ENCODE measurements around the gene HSD17B7. TPM values are rescaled to one million over a fixed set of nuclear protein-coding genes. Genes with fewer than 3 reads are reported as not detected.

The HSD17B7 gene
- total RNA-seq, 1 donor from 2014 or later, result 17.2 TPM

DNA sequence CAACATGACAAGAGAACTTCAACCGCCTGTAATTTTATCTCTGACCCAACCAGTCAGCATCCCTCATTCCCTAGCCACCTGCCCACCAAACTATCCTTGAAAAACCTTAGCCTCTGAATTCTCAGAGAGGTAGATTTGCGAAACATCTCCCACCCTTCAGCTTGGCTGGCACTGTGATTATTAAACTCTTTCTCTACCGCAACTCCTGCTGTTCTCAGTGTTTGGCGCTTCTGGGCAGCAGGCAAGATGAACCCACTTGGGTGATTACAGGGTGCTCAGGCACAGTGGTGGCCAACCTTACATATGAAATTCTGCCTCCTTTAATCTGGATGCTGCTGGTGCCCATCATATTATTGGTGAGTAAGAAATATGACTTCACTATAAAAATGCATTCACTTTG, 48.4 kb downstream of the HSD17B7 start:
- Mint-ChIP-seq H3K4me3 (ENCODE audit: unreplicated experiment) (peak overlapping the region; percentile 17), H3K27ac (ENCODE audit: unreplicated experiment) (no peak overlapping the region), H3K36me3 (ENCODE audit: low read depth, unreplicated experiment) (peaks cover 4% of the 10 kb centered on the region), H3K4me1 (ENCODE audit: unreplicated experiment) (no peaks in the 10 kb centered on the region), H3K9me3 (ENCODE audit: unreplicated experiment) (no peaks in the 10 kb centered on the region), H3K27me3 (ENCODE audit: unreplicated experiment) (peaks cover 3% of the 10 kb centered on the region)
- TF ChIP-seq, protein P1, sequence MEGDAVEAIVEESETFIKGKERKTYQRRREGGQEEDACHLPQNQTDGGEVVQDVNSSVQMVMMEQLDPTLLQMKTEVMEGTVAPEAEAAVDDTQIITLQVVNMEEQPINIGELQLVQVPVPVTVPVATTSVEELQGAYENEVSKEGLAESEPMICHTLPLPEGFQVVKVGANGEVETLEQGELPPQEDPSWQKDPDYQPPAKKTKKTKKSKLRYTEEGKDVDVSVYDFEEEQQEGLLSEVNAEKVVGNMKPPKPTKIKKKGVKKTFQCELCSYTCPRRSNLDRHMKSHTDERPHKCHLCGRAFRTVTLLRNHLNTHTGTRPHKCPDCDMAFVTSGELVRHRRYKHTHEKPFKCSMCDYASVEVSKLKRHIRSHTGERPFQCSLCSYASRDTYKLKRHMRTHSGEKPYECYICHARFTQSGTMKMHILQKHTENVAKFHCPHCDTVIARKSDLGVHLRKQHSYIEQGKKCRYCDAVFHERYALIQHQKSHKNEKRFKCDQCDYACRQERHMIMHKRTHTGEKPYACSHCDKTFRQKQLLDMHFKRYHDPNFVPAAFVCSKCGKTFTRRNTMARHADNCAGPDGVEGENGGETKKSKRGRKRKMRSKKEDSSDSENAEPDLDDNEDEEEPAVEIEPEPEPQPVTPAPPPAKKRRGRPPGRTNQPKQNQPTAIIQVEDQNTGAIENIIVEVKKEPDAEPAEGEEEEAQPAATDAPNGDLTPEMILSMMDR (IDR thresholded peaks at IDR 0.05; ENCODE audit: unreplicated experiment), result no peak
- DNase-seq (ENCODE audit: low spot score), result no peak

DNA sequence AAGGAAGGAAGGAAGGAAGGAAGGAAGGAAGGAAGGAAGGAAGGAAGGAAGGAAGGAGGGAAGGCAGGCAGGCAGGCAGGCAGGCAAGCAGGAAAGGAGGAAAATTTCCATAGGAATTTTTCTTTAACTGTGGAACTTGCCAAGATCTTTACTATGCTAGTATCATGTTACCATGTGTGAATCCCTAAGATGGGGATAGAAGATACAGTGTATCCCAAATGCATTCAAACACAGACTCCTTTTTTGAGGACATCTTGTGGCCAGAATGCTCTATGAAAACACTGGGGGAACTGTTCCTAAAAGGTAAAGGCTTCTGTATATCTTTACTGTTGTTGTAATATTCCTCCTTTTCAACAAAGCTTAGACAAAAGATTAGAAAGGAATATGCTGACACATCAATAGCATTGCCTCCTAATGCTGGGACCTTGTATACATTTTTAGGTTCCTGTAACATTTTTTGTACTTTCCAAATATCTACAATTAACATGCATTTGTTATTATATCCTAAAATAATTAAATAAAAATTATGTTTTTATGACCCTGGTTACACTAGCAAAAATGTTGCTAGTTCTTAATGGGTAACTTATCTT, 49.8 kb downstream of the HSD17B7 start:
- no peak for DNase-seq (ENCODE audit: low spot score)
- no peaks in the 10 kb centered on the region for H3K4me1 Mint-ChIP-seq (ENCODE audit: unreplicated experiment)
- H3K27me3 Mint-ChIP-seq (ENCODE audit: unreplicated experiment), result peaks cover 2% of the 10 kb centered on the region
- H3K27ac Mint-ChIP-seq (ENCODE audit: unreplicated experiment), result no peak overlapping the region
- no peaks in the 10 kb centered on the region for H3K9me3 Mint-ChIP-seq (ENCODE audit: unreplicated experiment)
- H3K36me3 Mint-ChIP-seq (ENCODE audit: low read depth, unreplicated experiment), result peaks cover 4% of the 10 kb centered on the region
- TF ChIP-seq, protein P1 (IDR thresholded peaks at IDR 0.05; ENCODE audit: unreplicated experiment), result no peak
- H3K4me3 Mint-ChIP-seq (ENCODE audit: unreplicated experiment), result no peak overlapping the region

DNA sequence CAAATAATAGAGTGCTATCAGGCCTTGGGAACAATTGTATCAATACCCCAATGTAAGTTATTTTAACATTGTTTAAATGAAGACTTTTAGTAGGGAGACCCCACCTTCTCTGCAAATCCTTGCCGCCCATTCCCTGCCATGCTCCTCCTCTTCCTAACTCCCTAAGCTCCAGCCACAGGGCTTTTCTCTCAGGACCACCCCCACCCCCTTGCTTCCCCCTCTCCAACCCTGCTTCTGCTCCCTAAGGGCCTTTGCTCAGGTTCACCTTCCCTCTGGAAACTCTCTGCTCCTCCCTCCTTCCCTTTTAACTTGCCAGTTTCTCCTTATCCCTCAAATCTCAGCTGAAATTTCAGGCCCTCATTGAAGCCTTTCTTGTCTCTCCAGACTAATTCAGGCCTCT, 53.7 kb downstream of the HSD17B7 start:
- no peak for DNase-seq (ENCODE audit: low spot score)
- H3K4me3 Mint-ChIP-seq (ENCODE audit: unreplicated experiment), result no peak overlapping the region
- H3K27ac Mint-ChIP-seq (ENCODE audit: unreplicated experiment), result no peak overlapping the region
- H3K36me3 Mint-ChIP-seq (ENCODE audit: low read depth, unreplicated experiment), result no peaks in the 10 kb centered on the region
- H3K4me1 Mint-ChIP-seq (ENCODE audit: unreplicated experiment), result peaks cover 4% of the 10 kb centered on the region
- TF ChIP-seq, protein P1 (IDR thresholded peaks at IDR 0.05; ENCODE audit: unreplicated experiment), result no peak
- H3K9me3 Mint-ChIP-seq (ENCODE audit: unreplicated experiment), result no peaks in the 10 kb centered on the region
- peaks cover 2% of the 10 kb centered on the region for H3K27me3 Mint-ChIP-seq (ENCODE audit: unreplicated experiment)

DNA sequence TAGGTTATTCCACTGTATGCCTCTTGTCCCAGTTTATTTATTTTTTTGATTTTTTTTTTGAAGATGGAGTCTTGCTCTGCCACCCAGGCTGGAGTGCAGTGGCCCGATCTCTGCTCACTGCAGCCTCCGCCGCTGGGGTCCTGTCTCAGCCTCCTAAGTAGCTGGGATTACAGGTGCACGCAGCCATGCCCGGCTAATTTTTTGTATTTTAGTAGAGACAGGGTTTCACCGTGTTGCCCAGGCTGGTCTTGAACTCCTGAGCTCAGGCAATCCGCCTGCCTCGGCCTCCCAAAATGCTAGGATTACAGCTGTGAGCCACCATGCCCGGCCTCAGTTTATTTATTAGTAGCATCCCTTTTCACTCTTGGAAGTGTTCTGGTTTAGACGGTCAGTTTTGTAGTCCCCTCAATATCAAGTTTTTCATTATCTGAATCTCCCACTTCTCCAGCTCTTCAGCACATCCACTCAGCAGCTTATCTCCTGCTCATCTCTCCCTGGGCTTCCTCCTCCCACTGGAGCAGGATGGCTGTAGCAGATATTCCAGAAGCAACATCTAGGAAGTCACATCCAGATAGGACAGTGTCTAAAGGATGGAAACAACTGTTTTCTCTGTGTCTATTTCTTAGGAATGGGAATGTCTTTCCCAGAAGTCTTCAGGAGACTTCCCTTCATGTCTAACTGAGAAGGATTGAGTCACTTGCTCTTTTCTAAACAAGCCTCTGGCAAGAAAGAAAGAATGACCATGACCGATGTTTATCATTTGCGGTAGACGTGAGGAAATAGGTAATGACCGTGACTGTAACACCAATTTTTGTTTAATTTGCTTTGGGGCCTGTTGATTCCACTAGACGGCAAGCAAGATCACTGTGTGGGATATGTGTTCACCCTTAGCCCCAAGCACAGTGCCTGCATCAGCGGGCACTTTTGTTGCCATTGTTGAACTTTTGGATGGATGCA, 56.0 kb downstream of the HSD17B7 start:
- no peaks in the 10 kb centered on the region for H3K36me3 Mint-ChIP-seq (ENCODE audit: low read depth, unreplicated experiment)
- peaks cover 4% of the 10 kb centered on the region for H3K4me1 Mint-ChIP-seq (ENCODE audit: unreplicated experiment)
- H3K9me3 Mint-ChIP-seq (ENCODE audit: unreplicated experiment), result no peaks in the 10 kb centered on the region
- H3K27ac Mint-ChIP-seq (ENCODE audit: unreplicated experiment), result no peak overlapping the region
- peaks cover 2% of the 10 kb centered on the region for H3K27me3 Mint-ChIP-seq (ENCODE audit: unreplicated experiment)
- no peak overlapping the region for H3K4me3 Mint-ChIP-seq (ENCODE audit: unreplicated experiment)
- TF ChIP-seq, protein P1 (IDR thresholded peaks at IDR 0.05; ENCODE audit: unreplicated experiment), result no peak
- DNase-seq (ENCODE audit: low spot score), result no peak
